HG03378 (cell line): ENCODE data around the gene TFR2.

ENCODE experiments used
- ATAC-seq: cut with Tn5 transposase; IDR thresholded peaks from one replicate; pipeline ENCODE4 v1.9.1; 2021; ENCODE audit warnings: mild to moderate bottlenecking, moderate library complexity; ENCODE audit not compliant: unreplicated experiment

TFR2 gene

DNA sequence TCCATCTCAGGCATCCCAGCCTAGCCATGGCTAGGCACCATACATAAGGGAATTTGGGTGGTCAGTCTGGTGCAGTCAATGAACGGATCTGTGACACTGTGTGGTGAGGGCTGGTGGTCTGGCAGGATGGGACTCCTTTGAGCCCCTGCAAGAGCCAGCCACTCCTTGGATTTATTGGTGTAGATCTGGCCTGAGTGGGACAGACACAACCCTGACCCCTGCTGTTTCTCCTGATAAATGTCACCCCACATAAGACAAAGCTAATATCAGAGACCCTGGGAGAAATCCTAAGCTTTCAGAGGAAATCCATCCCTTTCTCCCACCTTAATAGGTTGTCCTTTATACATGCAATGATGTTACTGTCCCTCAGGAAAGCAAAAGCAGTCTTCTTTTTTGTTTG is 52.9 kb downstream of the TFR2 start:
- ATAC-seq: no peak

DNA sequence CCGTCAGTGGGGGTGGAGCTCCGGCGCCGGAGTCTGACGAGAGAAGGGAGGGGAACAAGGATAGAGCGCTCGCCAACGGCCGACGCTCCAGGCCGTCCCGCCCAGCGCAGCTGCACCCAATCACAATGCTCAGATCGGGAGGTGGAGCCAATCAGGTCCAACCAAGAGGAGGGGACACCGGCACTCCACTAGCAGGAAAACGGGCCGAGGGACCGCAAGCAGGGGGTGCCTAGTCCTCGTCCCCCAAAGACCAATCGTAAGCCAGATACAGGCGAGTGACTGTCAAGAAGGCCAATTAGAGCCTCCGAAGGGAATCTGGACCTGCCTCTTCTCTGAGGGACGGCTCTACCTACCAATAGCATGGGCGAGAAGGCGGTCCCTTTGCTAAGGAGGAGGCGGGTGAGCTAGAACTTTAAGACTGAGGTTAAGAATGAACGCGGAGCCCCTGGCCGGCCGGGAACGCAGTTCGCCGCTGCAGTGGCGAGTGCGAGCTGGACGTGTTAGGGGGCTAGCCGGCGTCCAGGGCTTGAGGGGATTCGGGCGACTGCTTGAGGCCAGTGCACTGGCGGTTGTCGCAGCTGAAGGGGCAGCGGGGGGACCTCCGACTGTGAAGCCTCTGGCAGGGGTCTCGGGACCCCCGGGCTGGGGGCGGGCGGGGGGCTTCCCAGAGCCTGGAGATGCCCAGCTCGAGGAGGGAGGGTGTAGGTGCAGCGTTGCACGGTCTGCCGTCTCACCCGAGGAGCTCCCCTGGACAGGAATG is 54.9 kb downstream of the TFR2 start, which contains the start of gene FBXO24:
TSS of gene FBXO24 (plus strand) at position 63 of the 760 bp plus-strand sequence. CDS start at position 361, 298 bp downstream.
- peak; percentile 87 for ATAC-seq

DNA sequence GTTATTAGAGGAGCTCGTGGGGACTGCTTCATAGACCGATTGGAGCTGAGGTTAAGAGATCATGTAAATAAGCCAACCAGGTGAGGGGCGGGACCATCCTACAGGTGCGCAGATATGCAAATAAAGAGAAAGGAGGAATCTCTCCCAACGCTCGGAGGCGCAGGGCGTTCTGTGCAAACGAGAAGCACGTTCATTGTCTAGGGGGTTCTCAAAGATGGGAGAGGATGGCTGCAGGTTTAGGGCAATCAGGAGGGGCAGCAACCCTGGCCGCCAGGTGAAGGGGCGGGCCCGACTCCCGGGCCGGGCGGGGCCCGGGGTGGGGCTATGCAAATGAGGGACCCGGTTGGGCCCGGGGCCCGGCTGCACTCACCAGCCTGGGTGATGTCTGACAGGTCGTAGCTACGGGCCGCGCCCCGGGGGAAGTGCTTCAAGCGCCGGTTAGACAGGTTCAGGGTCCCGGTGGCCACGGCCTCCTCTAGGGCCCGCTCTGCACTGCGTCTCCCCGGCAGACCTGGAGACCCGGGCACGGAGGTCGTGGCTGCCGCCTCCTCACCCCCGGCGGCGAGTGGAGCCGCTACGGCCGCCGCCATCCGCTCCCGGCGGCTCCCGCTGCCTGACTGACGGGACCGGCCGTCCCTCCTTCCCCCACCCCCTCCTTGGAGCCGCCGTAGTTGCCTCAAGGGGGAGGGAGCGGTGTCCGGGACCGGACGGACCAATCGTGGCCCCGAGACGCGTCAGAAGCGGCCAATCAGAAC is 55.7 kb downstream of the TFR2 start, which contains the start of gene LRCH4:
TSS of gene LRCH4 (minus strand) at position 619 of the 755 bp plus-strand sequence. CDS start at position 590, 29 bp downstream.
- no peak for ATAC-seq

DNA sequence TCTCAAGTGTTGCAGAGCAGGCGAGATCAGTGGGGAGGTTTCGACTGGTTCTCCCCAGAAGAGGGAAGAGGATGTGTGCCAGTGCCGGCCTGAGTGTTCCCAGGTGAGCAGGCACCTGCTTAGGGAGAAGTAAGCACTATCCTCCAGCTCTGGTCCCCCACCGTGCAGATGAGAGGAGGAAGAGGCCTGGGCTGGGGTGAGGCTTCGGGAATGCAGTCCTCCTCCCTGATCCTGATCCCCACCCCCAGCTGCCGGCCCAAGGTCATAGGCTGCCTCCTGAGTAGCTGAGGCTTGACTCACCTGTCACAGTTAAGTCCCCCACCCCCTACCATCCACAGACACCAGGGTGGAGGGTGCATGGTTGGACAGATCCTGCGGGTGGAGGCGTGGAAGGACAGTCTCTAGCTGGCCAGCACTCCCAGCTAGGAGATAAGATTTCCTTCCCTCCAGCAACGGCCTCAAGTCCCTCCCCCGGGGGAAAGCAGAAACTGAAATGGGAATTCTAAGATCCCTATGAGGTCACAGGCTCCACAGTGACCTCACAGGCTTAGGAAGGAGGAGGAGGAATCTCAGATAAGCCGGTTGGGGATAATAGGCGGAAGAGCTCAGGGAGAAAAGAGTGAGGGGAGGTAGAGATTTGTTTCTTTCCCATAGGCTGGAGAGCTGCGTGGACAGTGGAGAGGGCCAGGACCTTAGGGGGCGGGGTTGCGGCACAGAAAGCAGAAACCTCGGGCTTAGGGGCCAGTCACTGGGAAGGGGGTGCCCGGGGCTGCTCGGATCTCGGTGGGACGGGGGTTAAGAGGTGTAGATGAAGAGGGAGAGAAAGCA is 56.5 kb downstream of the TFR2 start:
- no peak for ATAC-seq

DNA sequence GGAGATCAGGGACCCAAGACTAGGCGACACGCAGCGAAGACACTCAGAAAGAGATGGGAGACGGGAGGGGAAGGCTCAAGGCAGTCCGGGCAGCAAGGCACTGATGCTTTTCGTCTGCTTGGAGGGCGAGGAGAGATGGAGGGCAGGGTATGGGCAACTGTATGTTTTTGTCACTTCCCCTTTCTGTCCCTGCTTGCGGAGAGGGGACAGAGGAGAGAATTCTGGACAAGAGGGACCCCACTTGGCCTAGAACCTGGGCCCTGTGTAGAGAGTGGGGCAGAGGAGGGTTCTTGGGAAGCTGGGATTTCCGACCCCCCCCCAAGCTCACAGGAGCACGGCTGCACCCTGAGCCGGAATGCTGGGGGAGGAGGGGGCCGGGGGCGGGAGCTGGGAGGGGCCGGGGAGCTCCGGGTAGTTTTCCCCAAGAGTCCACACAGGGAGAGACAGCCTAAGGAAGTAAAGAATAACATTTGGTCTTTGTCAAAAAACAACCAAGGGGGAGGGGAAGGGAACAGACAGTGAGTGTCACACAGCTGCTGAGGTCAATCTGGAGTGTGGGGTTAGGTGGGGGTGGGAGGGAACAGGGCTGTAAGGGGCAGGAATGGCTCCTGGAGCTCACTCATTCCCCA is 57.2 kb downstream of the TFR2 start:
- no peak for ATAC-seq

DNA sequence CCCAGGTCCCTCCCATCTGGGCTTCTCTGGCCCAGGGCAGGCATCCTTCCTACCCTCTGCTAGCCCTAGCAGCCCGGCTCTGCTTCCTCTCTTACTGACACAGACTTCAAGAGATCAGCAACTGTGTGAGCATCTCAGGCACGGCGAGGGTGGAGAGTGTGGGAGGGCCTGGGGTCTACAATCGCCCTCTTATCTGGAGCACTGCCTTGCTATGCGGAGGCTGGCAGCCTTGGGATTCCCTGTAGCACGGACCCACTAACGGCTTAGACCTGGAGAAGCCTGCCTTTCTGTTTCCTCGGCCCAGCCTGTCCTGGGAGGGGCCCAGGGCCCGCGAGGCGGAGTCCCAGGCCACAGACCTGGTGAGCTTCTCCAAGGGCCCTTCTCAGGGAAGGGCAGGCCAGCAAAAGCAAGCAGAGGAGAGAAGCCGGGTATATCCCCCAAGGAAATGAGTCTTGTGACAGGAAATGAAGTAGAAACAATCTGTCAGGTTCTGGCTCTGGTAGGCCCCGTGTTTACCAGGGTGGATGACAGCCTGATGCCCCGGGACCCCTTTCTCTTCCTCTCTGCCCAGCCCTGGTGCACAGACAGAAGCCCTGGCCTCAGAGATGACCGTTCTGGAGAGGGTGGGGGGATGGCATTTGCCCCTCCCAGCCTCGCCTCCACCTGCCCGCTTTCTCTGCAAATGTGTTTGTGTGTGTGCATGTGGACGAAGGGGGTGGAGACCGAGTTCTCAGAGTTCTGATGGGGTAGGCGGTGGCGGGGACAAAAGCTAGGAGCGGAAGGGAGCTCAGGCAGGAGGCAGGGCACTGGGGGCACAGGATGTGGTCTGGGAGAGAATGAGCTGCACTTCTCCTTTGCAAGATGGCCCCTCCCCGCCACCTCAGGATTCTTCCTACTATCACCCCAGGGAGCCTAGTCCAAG is 58.0 kb downstream of the TFR2 start:
- no peak for ATAC-seq

DNA sequence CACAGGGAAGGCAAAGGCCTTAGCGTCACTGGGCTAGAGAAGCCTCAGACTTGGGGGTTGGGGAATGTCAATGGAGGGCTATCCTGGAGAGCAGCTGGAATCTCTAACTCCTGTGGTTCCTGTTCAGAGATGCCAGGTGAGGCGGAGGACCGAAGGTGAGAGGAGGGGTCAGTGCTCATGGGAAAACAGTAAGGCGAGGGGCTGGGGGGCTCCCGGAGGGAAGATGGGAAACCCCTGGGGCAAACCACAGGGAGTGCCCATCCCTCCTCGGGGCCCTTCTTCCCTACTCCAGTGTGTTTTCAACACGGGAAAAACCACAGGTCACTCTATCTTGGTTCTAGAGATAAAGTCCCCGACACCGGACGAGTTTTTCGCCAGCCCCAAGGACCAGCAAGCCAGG is 58.7 kb downstream of the TFR2 start:
- no peak for ATAC-seq

DNA sequence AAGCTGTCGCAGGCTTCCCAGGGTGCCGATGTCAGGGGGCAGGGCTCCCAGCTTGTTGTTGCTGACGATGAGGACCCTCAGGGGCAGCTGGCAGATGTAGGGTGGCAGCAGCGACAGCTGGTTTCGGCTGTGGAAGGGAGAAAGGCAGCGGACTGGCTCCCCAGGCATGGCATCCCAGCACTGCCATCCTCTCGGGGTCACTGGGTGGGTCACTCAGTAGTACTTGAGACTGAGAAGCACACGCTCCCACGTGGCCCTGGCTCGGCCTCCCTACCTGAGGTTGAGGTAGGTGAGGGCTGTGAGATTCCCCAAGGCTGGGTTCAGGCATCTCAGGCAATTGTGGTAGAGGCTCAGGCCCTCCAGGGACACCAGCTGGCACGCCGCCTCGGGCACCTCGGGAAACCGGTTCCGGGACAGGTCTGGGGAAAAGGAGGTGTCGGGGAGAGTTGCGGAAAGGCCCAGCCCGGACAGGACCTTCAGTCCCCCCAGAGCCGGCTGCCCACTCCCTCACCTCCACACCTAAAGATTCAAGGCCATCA is 59.2 kb downstream of the TFR2 start:
- no peak for ATAC-seq

DNA sequence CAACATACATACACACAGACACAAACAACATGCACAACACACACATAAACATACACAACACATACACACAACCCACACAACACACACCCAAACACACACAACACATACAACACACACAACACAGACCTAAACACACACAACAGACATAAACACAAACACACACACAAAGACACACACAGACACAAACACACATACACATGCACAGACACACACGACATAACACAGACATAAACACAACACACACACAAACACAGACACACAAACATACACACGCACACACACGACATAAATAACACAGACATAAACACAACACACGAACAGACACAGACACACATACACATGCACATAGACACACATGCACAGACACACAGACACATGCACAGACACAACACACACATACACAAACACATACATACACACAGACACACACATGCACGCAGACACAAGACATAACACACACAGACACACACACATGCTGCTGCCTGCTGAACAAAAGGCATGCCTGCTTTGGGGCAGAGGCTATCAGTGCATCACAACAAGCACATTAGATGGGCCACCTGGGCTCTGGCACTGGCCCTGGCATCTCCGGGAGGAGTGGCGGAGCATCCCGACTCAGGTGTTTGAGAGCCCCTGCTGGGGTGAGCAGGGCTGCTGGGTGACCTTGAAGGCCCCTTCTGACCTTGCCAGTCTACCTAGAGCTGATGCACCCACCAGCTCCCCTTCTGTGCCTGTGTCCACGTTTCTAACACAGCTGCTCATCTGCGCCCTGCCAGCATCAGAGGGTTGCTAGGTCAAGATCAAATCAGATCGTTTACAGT is 60.7 kb downstream of the TFR2 start:
- no peak for ATAC-seq

DNA sequence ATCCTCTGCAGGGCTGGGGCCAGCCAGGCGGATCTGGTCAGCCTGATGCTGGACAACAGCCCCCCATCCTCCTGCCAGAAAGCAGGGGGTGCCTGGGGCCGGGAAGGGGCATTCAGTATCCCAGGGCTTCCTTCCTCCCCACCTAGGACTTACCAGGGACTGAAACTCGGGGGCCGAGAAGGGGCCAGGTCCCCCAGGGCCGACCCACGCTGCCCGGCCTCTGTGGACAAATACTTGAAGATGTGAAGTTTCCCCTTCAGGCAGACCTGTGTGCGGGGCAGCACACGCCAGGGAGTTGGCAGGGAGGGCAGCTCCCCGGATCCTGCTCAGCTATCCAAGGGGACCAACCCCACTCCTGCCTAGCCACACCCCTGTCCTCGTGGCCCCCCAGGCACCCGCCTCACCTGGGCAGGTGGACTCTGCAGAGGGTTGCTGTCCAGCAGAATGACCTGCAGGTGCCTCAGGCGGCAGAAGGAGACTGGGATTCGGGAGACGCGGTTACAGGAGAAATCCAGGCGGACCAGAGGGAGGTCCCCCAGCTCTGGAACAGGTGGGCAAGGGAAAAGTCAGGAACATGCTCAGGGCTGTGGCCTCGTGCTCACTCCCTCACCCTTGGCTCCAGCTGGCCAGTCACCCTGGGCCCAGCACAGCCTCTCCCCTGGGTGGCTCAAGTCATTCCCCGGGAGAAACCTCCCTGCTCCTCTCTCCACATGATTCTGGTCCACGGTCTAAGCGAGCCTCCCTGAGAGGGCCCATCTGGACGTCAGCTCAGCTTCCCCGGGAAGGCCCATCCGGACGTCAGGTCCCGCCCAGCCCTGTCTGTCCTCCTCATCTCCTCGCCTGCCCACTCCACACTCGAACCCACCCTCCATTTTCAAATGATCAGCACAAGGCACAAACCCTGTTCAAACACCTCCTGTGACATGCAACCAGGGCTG is 62.8 kb downstream of the TFR2 start:
- no peak for ATAC-seq

DNA sequence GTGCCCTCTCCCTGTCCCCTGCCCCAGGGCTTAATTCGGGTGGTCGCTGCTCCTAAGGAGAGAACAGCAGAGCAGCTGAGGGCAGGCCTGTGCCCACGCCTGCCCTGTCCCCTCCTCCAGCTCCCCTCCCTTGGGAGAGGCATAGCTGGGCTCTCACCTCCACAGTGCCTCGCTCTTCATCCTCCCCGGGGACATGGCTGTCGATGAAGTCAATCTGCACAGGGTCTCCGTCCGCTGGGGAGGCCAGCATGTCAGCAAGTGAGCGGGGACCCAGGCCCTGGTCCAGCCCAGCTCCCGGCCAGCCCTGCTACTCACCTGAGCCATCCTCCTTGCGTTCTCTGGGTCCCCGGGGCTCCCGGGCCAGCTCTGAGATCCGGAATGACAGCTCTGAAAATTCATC is 63.8 kb downstream of the TFR2 start:
- ATAC-seq: no peak

DNA sequence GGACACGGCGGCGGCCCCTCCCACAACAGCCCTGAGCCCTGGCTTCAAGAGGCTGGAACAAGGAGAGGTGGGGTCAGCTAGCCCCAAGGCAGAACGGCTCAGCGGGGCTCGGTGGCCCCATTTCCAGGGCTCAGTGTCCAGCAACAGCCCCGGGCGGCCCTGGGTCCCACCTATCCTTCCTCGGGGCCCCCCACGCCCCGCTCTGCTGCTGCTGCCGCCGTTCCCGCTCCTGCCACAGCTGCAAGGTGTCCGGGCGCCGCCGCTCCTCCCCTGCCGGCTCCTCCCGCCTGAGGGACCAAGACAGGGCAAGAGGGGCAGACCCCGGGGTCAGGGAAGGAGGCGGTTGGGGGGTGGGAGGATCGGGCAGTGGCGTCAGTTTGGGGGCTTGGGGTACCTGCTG is 64.2 kb downstream of the TFR2 start:
- no peak for ATAC-seq

DNA sequence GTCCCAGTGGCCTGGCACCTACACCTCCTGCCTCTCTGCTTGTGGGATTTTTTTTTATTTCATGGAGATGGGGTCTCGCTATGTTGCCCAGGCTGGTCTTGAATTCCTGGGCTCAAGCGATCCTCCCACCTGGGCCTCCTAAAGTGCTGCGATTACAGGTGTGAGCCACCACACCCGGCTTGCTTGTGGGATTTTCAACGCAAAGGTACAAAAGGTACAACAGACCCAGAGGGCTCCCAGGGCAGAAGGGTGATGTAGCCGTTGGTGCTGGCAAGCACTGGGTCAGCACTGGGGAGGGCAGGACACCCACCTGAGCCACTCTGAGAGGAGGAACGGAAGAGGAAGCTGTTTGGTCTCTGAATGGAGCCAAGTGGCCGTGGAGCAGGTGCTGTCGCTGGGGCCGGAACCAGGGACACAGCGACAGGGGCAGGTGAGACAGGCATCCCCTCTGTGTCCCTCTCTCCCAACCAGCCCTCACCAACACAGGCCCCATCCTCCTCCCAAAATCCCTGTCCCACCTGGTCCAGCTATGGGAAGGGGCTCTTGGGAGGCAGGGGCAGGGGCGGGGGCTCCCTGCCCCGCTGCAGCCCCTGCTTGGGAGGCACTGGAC is 64.9 kb downstream of the TFR2 start:
- no peak for ATAC-seq

DNA sequence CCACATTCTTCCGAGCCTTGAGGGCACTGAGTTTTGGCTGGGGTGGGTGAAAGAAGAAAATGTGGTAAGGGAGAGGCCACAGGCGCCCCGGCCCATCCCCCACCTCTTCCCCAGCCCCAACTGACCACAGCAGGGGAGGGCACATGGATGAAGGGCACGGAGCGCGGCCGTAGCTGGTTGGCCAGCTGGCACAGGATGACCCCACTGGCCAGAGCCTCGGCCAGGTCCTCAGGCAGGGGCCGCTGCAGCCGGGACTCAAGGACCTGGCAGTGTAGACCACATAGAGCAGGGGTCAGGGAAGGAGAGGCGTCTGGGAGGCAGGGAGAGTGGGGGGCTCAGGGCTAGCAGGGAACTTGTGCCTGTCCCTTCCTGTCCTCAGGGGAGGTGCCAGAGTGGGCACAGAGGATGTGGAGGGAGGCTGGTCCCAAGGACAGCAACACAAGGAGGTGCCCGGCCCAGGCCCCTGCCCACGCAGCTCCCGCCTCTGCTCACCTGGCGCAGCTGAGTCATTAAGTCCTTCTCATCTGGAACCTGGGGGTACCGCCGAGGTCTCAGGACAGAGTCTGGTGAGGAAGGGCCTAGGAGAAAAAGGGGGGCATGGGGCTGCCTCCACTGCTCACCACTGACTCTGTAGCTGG is 65.5 kb downstream of the TFR2 start:
- ATAC-seq: no peak

DNA sequence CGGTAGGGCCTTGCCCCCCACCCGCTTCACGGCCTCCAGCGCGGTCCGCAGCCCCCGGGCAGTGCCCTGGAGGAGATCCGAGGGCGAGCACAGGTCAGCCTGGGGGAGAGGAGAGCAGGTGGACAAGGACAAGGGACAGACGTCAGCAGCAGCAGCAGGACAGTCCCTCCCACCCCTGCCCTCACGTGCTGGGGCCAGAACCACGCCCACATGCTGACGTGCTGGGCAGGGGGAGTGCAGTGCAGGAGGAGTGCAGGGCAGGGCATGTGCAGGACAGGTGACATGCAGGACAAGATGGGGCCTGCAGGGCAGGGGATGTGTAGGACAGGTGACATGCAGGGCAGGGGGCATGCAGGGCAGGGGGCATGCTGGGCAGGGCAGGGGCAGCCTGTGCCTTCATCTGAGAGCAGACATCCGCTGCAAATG is 66.1 kb downstream of the TFR2 start:
- ATAC-seq: no peak

DNA sequence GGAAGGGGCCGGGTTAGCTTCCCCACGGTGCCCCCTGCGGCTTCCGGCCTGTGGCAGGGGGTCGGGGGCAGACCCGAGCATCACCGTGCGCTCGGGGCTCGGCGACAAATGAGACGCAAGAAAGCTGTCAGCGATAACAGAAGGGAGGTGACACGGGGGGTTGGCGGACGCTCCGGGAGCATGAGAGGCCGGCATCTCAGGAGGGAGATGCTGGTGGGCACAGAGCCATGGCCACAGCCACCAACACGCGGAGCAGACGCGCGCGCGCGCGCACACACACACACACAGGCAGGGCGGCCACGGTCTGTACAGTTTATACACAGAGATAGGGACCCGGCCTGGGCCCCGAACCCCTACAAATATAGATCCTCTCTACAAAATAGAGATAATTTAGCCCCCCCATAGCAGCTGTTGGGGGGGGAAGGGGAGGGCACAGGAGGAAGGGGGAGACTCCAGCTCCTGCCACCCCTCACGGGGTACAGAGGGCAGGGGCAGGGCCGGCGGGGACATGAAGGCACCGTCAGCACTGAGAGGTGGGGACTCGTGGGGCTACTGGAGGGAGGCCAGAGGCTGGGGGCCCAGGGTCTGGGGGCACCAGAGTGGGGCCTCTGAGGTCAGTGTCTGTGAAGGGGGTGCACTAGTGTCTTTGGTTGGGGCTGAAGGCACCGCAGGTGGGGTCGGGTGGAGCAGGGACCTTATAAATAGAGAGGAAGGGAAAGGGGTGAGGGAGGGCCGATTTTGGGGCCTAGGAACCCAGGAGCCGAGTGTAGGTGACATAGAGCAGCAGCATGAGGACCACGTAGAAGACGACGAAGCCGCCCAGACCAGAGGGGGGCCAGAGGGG is 66.8 kb downstream of the TFR2 start:
- no peak for ATAC-seq
